BE2C (cell line): ENCODE results near the gene HMX1.

Experiments used
- DNase-seq: peaks from one replicate; pipeline ENCODE4 v3.0.0-alpha.2; 2020
- H3K27me3 ChIP-seq: fragments of 250-450 bp; sonication (Bioruptor Pico); 2 replicates; pipeline ENCODE4 v1.5.1; 2020; ENCODE audit warnings: mild to moderate bottlenecking
- H3K36me3 ChIP-seq: fragments of 250-450 bp; sonication (Bioruptor Pico); 2 replicates; pipeline ENCODE4 v1.5.1; 2020; ENCODE audit warnings: mild to moderate bottlenecking
- H3K4me1 ChIP-seq: fragments of 250-450 bp; sonication (Bioruptor Pico); 2 replicates; pipeline ENCODE4 v1.5.1; 2020
- H3K4me3 ChIP-seq: 2 replicates; pipeline ENCODE4 v1.5.1; 2011; ENCODE audit warnings: low read depth, low read length
- H3K9me3 ChIP-seq: fragments of 250-450 bp; sonication (Bioruptor Pico); 2 replicates; pipeline ENCODE4 v1.5.1; 2020
- TF ChIP-seq, protein P1 (sequence below): IDR thresholded peaks from 2 replicates; pipeline ENCODE4 v1.5.1; 2012; ENCODE audit warnings: mild to moderate bottlenecking, low read depth, low read length

HMX1 gene

DNA sequence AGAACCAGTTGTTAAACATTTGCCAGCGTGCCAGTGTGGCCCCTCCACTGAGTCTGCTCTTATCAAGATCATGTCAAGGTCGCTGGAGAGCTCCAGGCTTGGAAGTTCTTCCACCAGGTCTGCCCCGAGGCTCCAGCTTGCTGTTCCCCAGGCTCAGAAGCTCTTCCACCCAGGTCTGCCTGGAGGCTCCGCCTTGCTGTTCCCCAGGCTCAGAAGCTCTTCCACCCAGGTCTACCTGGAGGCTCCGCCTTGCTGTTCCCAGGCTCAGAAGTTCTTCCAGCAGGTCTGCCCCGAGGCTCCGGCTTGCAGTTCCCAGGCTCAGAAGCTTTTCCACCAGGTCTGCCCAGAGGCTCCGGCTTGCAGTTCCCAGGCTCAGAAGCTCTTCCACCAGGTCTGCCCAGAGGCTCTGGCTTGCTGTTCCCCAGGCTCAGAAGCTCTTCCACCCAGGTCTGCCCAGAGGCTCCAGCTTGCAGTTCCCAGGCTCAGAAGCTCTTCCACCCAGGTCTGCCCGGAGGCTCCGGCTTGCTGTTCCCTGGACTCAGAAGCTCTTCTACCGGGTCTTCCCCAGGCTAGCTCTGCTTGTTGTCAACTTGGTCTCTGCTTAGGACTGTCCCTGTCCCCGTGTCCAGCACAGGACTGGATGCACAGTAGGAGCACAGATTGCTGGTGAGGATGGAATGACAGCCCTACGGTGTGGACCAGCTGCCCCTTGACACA, 54.4 kb downstream of the HMX1 start:
- H3K27me3 ChIP-seq = no peaks in the 10 kb centered on the region
- TF ChIP-seq, protein P1, sequence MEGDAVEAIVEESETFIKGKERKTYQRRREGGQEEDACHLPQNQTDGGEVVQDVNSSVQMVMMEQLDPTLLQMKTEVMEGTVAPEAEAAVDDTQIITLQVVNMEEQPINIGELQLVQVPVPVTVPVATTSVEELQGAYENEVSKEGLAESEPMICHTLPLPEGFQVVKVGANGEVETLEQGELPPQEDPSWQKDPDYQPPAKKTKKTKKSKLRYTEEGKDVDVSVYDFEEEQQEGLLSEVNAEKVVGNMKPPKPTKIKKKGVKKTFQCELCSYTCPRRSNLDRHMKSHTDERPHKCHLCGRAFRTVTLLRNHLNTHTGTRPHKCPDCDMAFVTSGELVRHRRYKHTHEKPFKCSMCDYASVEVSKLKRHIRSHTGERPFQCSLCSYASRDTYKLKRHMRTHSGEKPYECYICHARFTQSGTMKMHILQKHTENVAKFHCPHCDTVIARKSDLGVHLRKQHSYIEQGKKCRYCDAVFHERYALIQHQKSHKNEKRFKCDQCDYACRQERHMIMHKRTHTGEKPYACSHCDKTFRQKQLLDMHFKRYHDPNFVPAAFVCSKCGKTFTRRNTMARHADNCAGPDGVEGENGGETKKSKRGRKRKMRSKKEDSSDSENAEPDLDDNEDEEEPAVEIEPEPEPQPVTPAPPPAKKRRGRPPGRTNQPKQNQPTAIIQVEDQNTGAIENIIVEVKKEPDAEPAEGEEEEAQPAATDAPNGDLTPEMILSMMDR = no peak
- DNase-seq = peak; percentile 2
- no peaks in the 10 kb centered on the region for H3K36me3 ChIP-seq
- peaks cover 10% of the 10 kb centered on the region for H3K4me1 ChIP-seq
- no peaks in the 10 kb centered on the region for H3K9me3 ChIP-seq
- no peak overlapping the region for H3K4me3 ChIP-seq
